DOHH2 (cell line): ENCODE measurements around the gene ZNF385C.
"Not testable (repeated sequence)": the region's sequence is repeated elsewhere in the genome, so short reads cannot be mapped to it uniquely, and the experiment has no call there.

Experiments
- EZH2phosphoT487 ChIP-seq: fragments of 200-600 bp; sonication (generic); IDR thresholded peaks from 2 replicates; pipeline ENCODE4 v1.6.1; 2017; ENCODE audit warnings: borderline replicate concordance, mild to moderate bottlenecking, antibody characterized with exemption, low read length, moderate library complexity, mixed read lengths
- TF ChIP-seq, protein P1 (sequence below): fragments of 200-600 bp; sonication (generic); IDR thresholded peaks from one replicate; pipeline ENCODE4 v1.5.1; 2014; ENCODE audit warnings: antibody characterized with exemption, mild to moderate bottlenecking, low read depth, low read length; ENCODE audit not compliant: poor library complexity, severe bottlenecking

- TF ChIP-seq, protein P1, sequence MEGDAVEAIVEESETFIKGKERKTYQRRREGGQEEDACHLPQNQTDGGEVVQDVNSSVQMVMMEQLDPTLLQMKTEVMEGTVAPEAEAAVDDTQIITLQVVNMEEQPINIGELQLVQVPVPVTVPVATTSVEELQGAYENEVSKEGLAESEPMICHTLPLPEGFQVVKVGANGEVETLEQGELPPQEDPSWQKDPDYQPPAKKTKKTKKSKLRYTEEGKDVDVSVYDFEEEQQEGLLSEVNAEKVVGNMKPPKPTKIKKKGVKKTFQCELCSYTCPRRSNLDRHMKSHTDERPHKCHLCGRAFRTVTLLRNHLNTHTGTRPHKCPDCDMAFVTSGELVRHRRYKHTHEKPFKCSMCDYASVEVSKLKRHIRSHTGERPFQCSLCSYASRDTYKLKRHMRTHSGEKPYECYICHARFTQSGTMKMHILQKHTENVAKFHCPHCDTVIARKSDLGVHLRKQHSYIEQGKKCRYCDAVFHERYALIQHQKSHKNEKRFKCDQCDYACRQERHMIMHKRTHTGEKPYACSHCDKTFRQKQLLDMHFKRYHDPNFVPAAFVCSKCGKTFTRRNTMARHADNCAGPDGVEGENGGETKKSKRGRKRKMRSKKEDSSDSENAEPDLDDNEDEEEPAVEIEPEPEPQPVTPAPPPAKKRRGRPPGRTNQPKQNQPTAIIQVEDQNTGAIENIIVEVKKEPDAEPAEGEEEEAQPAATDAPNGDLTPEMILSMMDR: not testable (repeated sequence)
- not testable (repeated sequence) for TF ChIP-seq EZH2phosphoT487
These were observed 88.0 kb downstream of the ZNF385C start for GRCh38 chr17:42010266-42010680.
